HG03439 (cell line): ENCODE measurements around the gene KIAA1958.

Experiments used
- ATAC-seq: cut with Tn5 transposase; IDR thresholded peaks from one replicate; pipeline ENCODE4 v1.9.1; 2021; ENCODE audit warnings: mild to moderate bottlenecking, moderate library complexity; ENCODE audit not compliant: unreplicated experiment

KIAA1958 gene

DNA sequence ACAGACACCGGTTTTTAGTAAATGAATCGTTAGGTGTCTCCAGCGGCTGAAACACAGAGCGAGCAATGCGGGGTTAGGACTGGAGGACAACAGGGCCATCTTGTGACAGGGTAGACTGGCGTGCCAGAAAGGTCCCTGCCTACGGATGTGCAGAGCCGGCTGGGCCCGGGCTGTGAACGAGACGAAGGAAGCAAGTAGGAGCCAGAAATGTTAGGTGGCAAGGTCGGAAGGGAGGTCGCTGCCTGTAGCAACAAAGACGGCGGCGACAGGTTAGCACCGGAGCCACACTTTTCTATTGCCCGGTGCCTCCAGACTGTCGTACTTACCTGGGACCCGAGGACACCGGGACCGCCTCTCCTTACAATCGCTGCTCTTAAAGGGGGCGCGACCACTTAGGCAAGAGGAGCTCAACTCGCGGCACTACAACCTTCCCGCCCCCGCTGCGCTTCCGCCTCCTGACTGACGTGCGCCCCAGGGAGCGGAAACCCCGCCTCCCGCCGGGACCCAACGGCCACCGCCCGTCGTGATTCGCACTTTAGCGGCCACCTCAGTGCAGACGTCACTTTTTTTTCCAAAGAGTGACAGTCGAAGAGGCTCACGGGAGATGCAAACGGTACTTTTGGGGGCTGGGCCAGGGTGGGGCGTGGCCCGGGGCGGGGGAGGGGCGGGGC is 231.2 kb downstream of the KIAA1958 start, which contains the start of gene INIP:
TSS of gene INIP (minus strand) at position 457 of the 671 bp plus-strand sequence. CDS start 1,632 bp downstream, outside the sequence.
- peak; percentile 93 for ATAC-seq
